Measurements from ENCODE around the gene CCT8. TPM values are rescaled to one million over a fixed set of nuclear protein-coding genes. Genes with fewer than 3 reads are reported as not detected.
A peak's percentile ranks its signal among the peaks of the same experiment; 100 is the strongest.

CCT8 gene
- total RNA-seq, 1 donor from 2014 or later: 127 TPM

DNA sequence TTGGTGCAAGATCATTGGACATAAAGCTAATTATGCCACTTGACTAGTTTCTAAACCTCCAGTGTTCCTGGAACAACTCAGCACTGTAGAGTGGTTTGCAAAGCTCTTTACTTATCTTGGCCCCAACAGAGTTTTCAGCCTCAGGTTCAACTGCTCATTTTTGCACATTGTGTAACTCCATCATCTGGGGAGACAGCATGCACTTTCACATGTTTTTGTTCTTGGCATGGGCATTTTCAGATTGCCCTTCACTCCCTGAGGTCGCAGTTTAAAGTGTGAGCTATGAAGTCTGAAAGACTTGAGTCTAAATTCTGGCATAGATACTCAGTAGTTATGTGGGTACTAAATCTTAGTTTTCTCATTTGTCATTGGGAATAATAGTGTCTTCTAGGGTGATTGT lies 43.9 kb downstream of the CCT8 start:
- no peak for DNase-seq (ENCODE audit: low spot score)
- Mint-ChIP-seq H3K9me3 (ENCODE audit: low read depth) (no peaks in the 10 kb centered on the region), H3K4me3 (ENCODE audit: unreplicated experiment) (no peak overlapping the region), H3K4me1 (ENCODE audit: low read depth) (peaks cover 24% of the 10 kb centered on the region), H3K36me3 (ENCODE audit: low read depth) (peaks cover 13% of the 10 kb centered on the region), H3K27ac (ENCODE audit: unreplicated experiment) (no peak overlapping the region), H3K27me3 (ENCODE audit: low read depth) (no peaks in the 10 kb centered on the region)
- TF ChIP-seq, protein P1, sequence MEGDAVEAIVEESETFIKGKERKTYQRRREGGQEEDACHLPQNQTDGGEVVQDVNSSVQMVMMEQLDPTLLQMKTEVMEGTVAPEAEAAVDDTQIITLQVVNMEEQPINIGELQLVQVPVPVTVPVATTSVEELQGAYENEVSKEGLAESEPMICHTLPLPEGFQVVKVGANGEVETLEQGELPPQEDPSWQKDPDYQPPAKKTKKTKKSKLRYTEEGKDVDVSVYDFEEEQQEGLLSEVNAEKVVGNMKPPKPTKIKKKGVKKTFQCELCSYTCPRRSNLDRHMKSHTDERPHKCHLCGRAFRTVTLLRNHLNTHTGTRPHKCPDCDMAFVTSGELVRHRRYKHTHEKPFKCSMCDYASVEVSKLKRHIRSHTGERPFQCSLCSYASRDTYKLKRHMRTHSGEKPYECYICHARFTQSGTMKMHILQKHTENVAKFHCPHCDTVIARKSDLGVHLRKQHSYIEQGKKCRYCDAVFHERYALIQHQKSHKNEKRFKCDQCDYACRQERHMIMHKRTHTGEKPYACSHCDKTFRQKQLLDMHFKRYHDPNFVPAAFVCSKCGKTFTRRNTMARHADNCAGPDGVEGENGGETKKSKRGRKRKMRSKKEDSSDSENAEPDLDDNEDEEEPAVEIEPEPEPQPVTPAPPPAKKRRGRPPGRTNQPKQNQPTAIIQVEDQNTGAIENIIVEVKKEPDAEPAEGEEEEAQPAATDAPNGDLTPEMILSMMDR (IDR thresholded peaks at IDR 0.05): no peak

DNA sequence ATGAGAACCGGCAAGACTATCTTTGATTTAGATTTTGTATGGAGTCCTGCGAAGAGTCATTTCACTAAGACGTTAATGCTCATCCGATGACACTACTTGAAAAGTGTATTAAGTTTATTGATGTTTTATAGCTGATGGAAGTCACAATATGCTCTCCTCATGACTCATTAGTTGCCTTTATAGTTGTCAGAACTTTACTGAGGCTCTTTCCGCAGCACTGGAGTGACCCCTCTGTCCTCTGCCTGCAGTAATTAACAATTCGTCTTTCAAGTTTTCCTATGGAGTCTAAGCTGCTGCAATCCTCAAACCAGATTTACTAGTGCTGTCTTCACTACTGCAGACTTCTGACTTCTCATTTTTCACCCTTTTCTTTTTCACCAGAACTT lies 48.1 kb downstream of the CCT8 start:
- TF ChIP-seq, protein P1 (IDR thresholded peaks at IDR 0.05): peak; percentile 4
- H3K27ac Mint-ChIP-seq (ENCODE audit: unreplicated experiment): peak overlapping the region; percentile 100
- H3K27me3 Mint-ChIP-seq (ENCODE audit: low read depth): no peaks in the 10 kb centered on the region
- peak overlapping the region; percentile 100 for H3K4me3 Mint-ChIP-seq (ENCODE audit: unreplicated experiment)
- H3K36me3 Mint-ChIP-seq (ENCODE audit: low read depth): peaks cover 2% of the 10 kb centered on the region
- no peaks in the 10 kb centered on the region for H3K9me3 Mint-ChIP-seq (ENCODE audit: low read depth)
- peaks cover 24% of the 10 kb centered on the region for H3K4me1 Mint-ChIP-seq (ENCODE audit: low read depth)
- DNase-seq (ENCODE audit: low spot score): no peak

DNA sequence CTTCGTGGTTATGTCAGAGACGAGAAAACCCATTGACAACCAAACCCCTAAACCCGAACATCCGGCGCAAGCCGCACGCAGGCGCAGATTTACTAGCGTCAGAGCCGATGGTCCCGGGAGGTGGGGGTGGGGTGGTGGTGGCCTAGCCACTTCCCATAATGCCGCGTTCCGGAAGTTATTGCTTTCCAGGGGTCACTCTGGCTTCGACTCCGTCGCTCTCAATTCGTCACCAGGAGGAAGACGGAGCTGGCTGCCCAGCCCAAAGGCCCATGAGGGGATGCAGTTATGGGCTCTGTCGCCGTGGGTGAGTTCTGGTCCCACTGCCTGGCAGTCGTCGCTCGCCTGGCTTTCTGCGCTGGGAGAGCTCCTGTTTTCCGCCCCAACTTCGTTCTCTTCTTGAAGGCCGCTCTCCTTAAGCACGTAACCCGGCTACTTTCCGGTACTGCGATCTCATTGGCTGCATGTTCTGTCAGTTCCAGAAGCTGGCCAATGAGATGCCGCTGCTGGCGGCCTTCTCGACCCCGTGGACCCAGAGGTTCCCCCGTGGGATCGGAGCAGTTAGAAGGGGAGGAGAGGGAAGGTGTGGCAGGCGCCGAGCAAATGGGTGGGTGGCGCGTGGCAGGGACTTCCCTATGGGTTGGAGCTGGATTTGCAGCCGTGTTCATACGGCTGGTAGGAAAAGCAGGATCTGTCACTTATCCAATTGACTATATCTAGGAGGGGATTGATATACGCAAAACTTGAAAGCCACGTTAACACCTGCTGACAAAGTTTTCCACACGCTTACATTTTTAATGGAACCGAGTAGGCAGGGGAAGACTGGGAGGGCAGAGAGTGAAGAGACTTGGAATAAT lies 48.7 kb downstream of the CCT8 start, which contains the start of gene USP16:
Gene USP16 (plus strand): TSS at position 195 of the 854 bp plus-strand sequence. CDS start 3,246 bp downstream, outside the sequence.
- peak; percentile 98 for DNase-seq (ENCODE audit: low spot score)
- Mint-ChIP-seq H3K27ac (ENCODE audit: unreplicated experiment) (peak within 1 kb of the TSS; percentile 100), H3K27me3 (ENCODE audit: low read depth) (no peaks in the 10 kb centered on the region), H3K36me3 (ENCODE audit: low read depth) (peaks cover 2% of the 10 kb centered on the region), H3K9me3 (ENCODE audit: low read depth) (no peaks in the 10 kb centered on the region), H3K4me1 (ENCODE audit: low read depth) (peaks cover 24% of the 10 kb centered on the region), H3K4me3 (ENCODE audit: unreplicated experiment) (peak within 1 kb of the TSS; percentile 100)
- TF ChIP-seq, protein P1 (IDR thresholded peaks at IDR 0.05): peak; percentile 23

DNA sequence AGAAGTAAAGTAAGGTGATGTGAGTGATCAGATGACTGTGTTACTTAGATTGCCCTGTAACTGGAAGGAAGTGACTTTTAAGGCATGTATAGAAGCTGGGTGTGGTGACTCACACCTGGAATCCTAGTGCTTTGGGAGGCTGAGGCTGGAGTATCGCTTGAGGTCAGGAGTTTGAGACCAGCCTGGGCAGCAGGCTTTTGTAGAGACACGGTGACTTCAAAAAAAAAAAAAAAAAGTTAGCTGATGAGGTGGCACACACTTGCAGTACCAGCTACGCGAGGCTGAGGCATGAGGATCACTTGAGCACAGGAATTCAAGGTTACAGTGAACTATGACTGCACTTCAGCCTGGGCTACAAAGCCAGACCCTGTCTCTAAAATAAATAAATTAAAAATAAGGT lies 51.3 kb downstream of the CCT8 start:
- Mint-ChIP-seq H3K9me3 (ENCODE audit: low read depth) (no peaks in the 10 kb centered on the region), H3K4me3 (ENCODE audit: unreplicated experiment) (no peak overlapping the region), H3K36me3 (ENCODE audit: low read depth) (no peaks in the 10 kb centered on the region), H3K27me3 (ENCODE audit: low read depth) (no peaks in the 10 kb centered on the region), H3K4me1 (ENCODE audit: low read depth) (peaks cover 32% of the 10 kb centered on the region), H3K27ac (ENCODE audit: unreplicated experiment) (no peak overlapping the region)
- DNase-seq (ENCODE audit: low spot score): no peak
- TF ChIP-seq, protein P1 (IDR thresholded peaks at IDR 0.05): no peak

DNA sequence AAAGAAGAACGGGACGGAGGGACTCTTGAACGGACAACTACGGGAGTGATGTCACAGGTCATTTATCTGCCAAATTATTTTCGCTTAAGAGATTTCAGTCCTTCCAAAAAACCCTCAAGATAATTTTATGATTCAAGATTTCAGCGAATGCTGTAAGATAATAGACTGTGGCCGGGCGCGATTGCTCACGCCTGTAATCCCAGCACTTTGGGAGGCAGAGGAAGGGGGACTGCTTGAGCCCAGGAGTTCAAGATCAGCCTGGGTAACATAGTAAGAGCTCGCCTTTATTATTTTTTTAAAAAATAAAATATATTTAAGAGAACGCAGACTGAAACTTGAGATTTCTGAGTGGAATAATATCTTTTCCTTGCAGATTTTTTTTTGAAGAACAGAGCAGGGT lies 54.9 kb downstream of the CCT8 start:
- TF ChIP-seq, protein P1 (IDR thresholded peaks at IDR 0.05): no peak
- no peaks in the 10 kb centered on the region for H3K36me3 Mint-ChIP-seq (ENCODE audit: low read depth)
- H3K4me3 Mint-ChIP-seq (ENCODE audit: unreplicated experiment): peak overlapping the region; percentile 77
- H3K4me1 Mint-ChIP-seq (ENCODE audit: low read depth): peaks cover 14% of the 10 kb centered on the region
- DNase-seq (ENCODE audit: low spot score): no peak
- H3K9me3 Mint-ChIP-seq (ENCODE audit: low read depth): no peaks in the 10 kb centered on the region
- no peaks in the 10 kb centered on the region for H3K27me3 Mint-ChIP-seq (ENCODE audit: low read depth)
- no peak overlapping the region for H3K27ac Mint-ChIP-seq (ENCODE audit: unreplicated experiment)

All from chondrocyte (in vitro differentiated cells).